Inflammatory macrophage (primary cell): ENCODE results near the gene SLC9A9.
"Not testable (repeated sequence)": the region's sequence is repeated elsewhere in the genome, so short reads cannot be mapped to it uniquely, and the experiment has no call there.

Experiments used
- DNase-seq, 2 donors: peaks; one replicate each; pipeline ENCODE4 v3.0.0-alpha.2; 2020 to 2022

The SLC9A9 gene

GRCh38 chr3:143753456-143753855 is 94.8 kb downstream of the SLC9A9 start:
- DNase-seq, result no peak

- DNase-seq, result no peak
Measured at GRCh38 chr3:143753006-143753405, 95.3 kb downstream of the SLC9A9 start.

- no peak for DNase-seq
Measured at GRCh38 chr3:143751643-143752178, 96.6 kb downstream of the SLC9A9 start.

- DNase-seq, result no peak
Measured at GRCh38 chr3:143750841-143751240, 97.4 kb downstream of the SLC9A9 start.

- DNase-seq, result no peak
Measured at GRCh38 chr3:143749926-143750325, 98.3 kb downstream of the SLC9A9 start.

- DNase-seq, result no peak
Measured at GRCh38 chr3:143737065-143737464, 111.2 kb downstream of the SLC9A9 start.

- no peak for DNase-seq
Measured at GRCh38 chr3:143736205-143736997, 111.9 kb downstream of the SLC9A9 start.

- DNase-seq, result no peak
Measured at GRCh38 chr3:143731776-143732175, 116.5 kb downstream of the SLC9A9 start.

- DNase-seq, result no peak
Measured at GRCh38 chr3:143731320-143731719, 116.9 kb downstream of the SLC9A9 start.

- no peak for DNase-seq
Measured at GRCh38 chr3:143727391-143727790, 120.9 kb downstream of the SLC9A9 start.

GRCh38 chr3:143726727-143727126 is 121.5 kb downstream of the SLC9A9 start:
- no peak for DNase-seq

GRCh38 chr3:143720381-143720780 is 127.9 kb downstream of the SLC9A9 start:
- no peak for DNase-seq

- no peak for DNase-seq
Measured at GRCh38 chr3:143718463-143718862, 129.8 kb downstream of the SLC9A9 start.

- no peak for DNase-seq
Measured at GRCh38 chr3:143716731-143717130, 131.5 kb downstream of the SLC9A9 start.

GRCh38 chr3:143712522-143712921 is 135.7 kb downstream of the SLC9A9 start:
- DNase-seq, result no peak

GRCh38 chr3:143707848-143708247 is 140.4 kb downstream of the SLC9A9 start:
- DNase-seq, result no peak

GRCh38 chr3:143700431-143700975 is 147.8 kb downstream of the SLC9A9 start:
- no peak for DNase-seq

GRCh38 chr3:143699424-143699823 is 148.8 kb downstream of the SLC9A9 start:
- no peak for DNase-seq

GRCh38 chr3:143698682-143699303 is 149.5 kb downstream of the SLC9A9 start:
- DNase-seq, result no peak

- no peak for DNase-seq
Measured at GRCh38 chr3:143697975-143698374, 150.3 kb downstream of the SLC9A9 start.

- not testable (repeated sequence) for DNase-seq
Measured at GRCh38 chr3:143695333-143695732, 152.9 kb downstream of the SLC9A9 start.

- DNase-seq, result no peak
Measured at GRCh38 chr3:143693506-143693905, 154.8 kb downstream of the SLC9A9 start.

- DNase-seq, result no peak
Measured at GRCh38 chr3:143686638-143687197, 161.6 kb downstream of the SLC9A9 start.
